HUES48 (cell line): ENCODE results near the gene CEP135.
"Not testable (repeated sequence)": the region's sequence is repeated elsewhere in the genome, so short reads cannot be mapped to it uniquely, and the experiment has no call there.

ENCODE experiments used
- H3K27ac ChIP-seq: one replicate; pipeline ENCODE4 v1.7.0; 2013; ENCODE audit warnings: low read depth, low read length, inconsistent platforms
- H3K27me3 ChIP-seq: 2 replicates; pipeline ENCODE4 v1.6.1; 2013; ENCODE audit warnings: mild to moderate bottlenecking, low read length; ENCODE audit not compliant: control insufficient read depth, insufficient read depth
- H3K36me3 ChIP-seq: 2 replicates; pipeline ENCODE4 v1.6.1; 2013; ENCODE audit warnings: low read length; ENCODE audit not compliant: control insufficient read depth, insufficient read depth
- H3K4me1 ChIP-seq: 2 replicates; pipeline ENCODE4 v1.6.1; 2013; ENCODE audit warnings: mild to moderate bottlenecking, low read length; ENCODE audit not compliant: control insufficient read depth, insufficient read depth
- H3K4me3 ChIP-seq: 2 replicates; pipeline ENCODE4 v1.5.1; 2013; ENCODE audit warnings: mild to moderate bottlenecking, low read depth, low read length
- H3K9ac ChIP-seq: 2 replicates; pipeline ENCODE4 v1.6.1; 2013; ENCODE audit warnings: mild to moderate bottlenecking, low read depth, low read length, moderate library complexity
- H3K9me3 ChIP-seq: 2 replicates; pipeline ENCODE4 v1.6.1; 2013; ENCODE audit warnings: low read length; ENCODE audit not compliant: control insufficient read depth, insufficient read depth

Gene CEP135

GRCh38 chr4:55925241-55925640 is 23.5 kb upstream of the CEP135 start:
- H3K9me3 ChIP-seq = no peaks in the 10 kb centered on the region
- H3K4me3 ChIP-seq = no peak overlapping the region
- H3K9ac ChIP-seq = no peak overlapping the region
- H3K27me3 ChIP-seq = no peaks in the 10 kb centered on the region
- H3K36me3 ChIP-seq = no peaks in the 10 kb centered on the region
- H3K4me1 ChIP-seq = peaks cover 15% of the 10 kb centered on the region; the same call in 1 of the 2 replicates
- no peak overlapping the region for H3K27ac ChIP-seq

- peak overlapping the region; percentile 53 for H3K27ac ChIP-seq
- peaks cover 15% of the 10 kb centered on the region; the same call in 1 of the 2 replicates for H3K4me1 ChIP-seq
- H3K9me3 ChIP-seq = no peaks in the 10 kb centered on the region
- no peak overlapping the region for H3K9ac ChIP-seq
- H3K4me3 ChIP-seq = no peak overlapping the region
- H3K27me3 ChIP-seq = no peaks in the 10 kb centered on the region
- no peaks in the 10 kb centered on the region for H3K36me3 ChIP-seq
These were observed 22.1 kb upstream of the CEP135 start for GRCh38 chr4:55926610-55927009.

- no peak overlapping the region for H3K27ac ChIP-seq
- no peaks in the 10 kb centered on the region for H3K9me3 ChIP-seq
- no peaks in the 10 kb centered on the region for H3K27me3 ChIP-seq
- no peak overlapping the region for H3K9ac ChIP-seq
- H3K4me3 ChIP-seq = no peak overlapping the region
- no peaks in the 10 kb centered on the region for H3K36me3 ChIP-seq
- H3K4me1 ChIP-seq = peaks cover 15% of the 10 kb centered on the region; the same call in 1 of the 2 replicates
These were observed 20.8 kb upstream of the CEP135 start for GRCh38 chr4:55927803-55928437.

GRCh38 chr4:55928846-55929245 is 19.9 kb upstream of the CEP135 start:
- Histone ChIP-seq H3K27ac (no peak overlapping the region), H3K27me3 (no peaks in the 10 kb centered on the region), H3K36me3 (no peaks in the 10 kb centered on the region), H3K4me3 (no peak overlapping the region), H3K4me1 (peaks cover 15% of the 10 kb centered on the region; the same call in 1 of the 2 replicates), H3K9me3 (no peaks in the 10 kb centered on the region), H3K9ac (no peak overlapping the region)

GRCh38 chr4:55931043-55931442 is 17.7 kb upstream of the CEP135 start:
- Histone ChIP-seq H3K4me3 (no peak overlapping the region), H3K9ac (no peak overlapping the region), H3K27ac (no peak overlapping the region), H3K27me3 (no peaks in the 10 kb centered on the region), H3K9me3 (no peaks in the 10 kb centered on the region), H3K36me3 (no peaks in the 10 kb centered on the region), H3K4me1 (peaks cover 10% of the 10 kb centered on the region; the same call in 1 of the 2 replicates)

- Histone ChIP-seq H3K36me3 (no peaks in the 10 kb centered on the region), H3K4me1 (peaks cover 3% of the 10 kb centered on the region; the same call in 1 of the 2 replicates), H3K9me3 (no peaks in the 10 kb centered on the region; the same call in 1 of the 2 replicates), H3K27ac (no peak overlapping the region), H3K4me3 (no peak overlapping the region), H3K9ac (no peak overlapping the region), H3K27me3 (no peaks in the 10 kb centered on the region)
These were observed 16.9 kb upstream of the CEP135 start for GRCh38 chr4:55931833-55932232.

GRCh38 chr4:55932511-55932910 is 16.2 kb upstream of the CEP135 start:
- no peak overlapping the region for H3K27ac ChIP-seq
- no peaks in the 10 kb centered on the region for H3K4me1 ChIP-seq
- no peaks in the 10 kb centered on the region for H3K27me3 ChIP-seq
- no peaks in the 10 kb centered on the region; the same call in 1 of the 2 replicates for H3K9me3 ChIP-seq
- H3K4me3 ChIP-seq = no peak overlapping the region
- no peaks in the 10 kb centered on the region for H3K36me3 ChIP-seq
- H3K9ac ChIP-seq = no peak overlapping the region

- H3K9me3 ChIP-seq = no peaks in the 10 kb centered on the region; the same call in 1 of the 2 replicates
- 0 out of 2 replicates have a peak, but pooled peaks cover under 1% of the 10 kb centered on the region for H3K4me1 ChIP-seq
- no peak overlapping the region for H3K9ac ChIP-seq
- no peak overlapping the region for H3K4me3 ChIP-seq
- H3K27ac ChIP-seq = no peak overlapping the region
- no peaks in the 10 kb centered on the region for H3K27me3 ChIP-seq
- no peaks in the 10 kb centered on the region for H3K36me3 ChIP-seq
These were observed 15.1 kb upstream of the CEP135 start for GRCh38 chr4:55933611-55934010.

- not testable (repeated sequence) for H3K4me1 ChIP-seq, H3K4me3 ChIP-seq, H3K36me3 ChIP-seq, H3K9ac ChIP-seq, H3K9me3 ChIP-seq, H3K27me3 ChIP-seq, H3K27ac ChIP-seq
These were observed 12.8 kb upstream of the CEP135 start for GRCh38 chr4:55935907-55936306.

- no peaks in the 10 kb centered on the region for H3K36me3 ChIP-seq
- no peaks in the 10 kb centered on the region for H3K27me3 ChIP-seq
- no peak overlapping the region for H3K9ac ChIP-seq
- H3K4me3 ChIP-seq = no peak overlapping the region
- H3K9me3 ChIP-seq = no peaks in the 10 kb centered on the region; the same call in 1 of the 2 replicates
- no peak overlapping the region for H3K27ac ChIP-seq
- peaks cover 10% of the 10 kb centered on the region; the same call in 1 of the 2 replicates for H3K4me1 ChIP-seq
These were observed 10.3 kb upstream of the CEP135 start for GRCh38 chr4:55938481-55938880.

- Histone ChIP-seq H3K9me3 (no peaks in the 10 kb centered on the region; the same call in 1 of the 2 replicates), H3K4me3 (no peak overlapping the region), H3K9ac (no peak overlapping the region), H3K36me3 (no peaks in the 10 kb centered on the region), H3K4me1 (peaks cover 10% of the 10 kb centered on the region; the same call in 1 of the 2 replicates), H3K27me3 (no peaks in the 10 kb centered on the region), H3K27ac (no peak overlapping the region)
These were observed 9.3 kb upstream of the CEP135 start for GRCh38 chr4:55939421-55939820.
